H1 (cell line): ENCODE measurements around the gene MYO1A. TPM values are rescaled to one million over a fixed set of nuclear protein-coding genes. Genes with fewer than 3 reads are reported as not detected.

Experiments
- CTCF ChIA-PET: fragments of 300-600 bp; sonication (Branson Sonifier 250); formaldehyde crosslinking; loops from one replicate; lab custom pipeline; 2021; ENCODE audit not compliant: partially characterized antibody; lab: Charles Lee
- POLR2A ChIA-PET: fragments of 300-600 bp; sonication (Branson Sonifier 250); formaldehyde crosslinking; loops from one replicate; lab custom pipeline; 2021; ENCODE audit warnings: inconsistent platforms; ENCODE audit not compliant: partially characterized antibody; lab: Charles Lee
- DNase-seq, 2 experiments: peaks; one replicate each; pipeline versions ENCODE4 v3.0.0 to v3.0.0-alpha.2; 2010 to 2022; ENCODE audit warnings: low spot score in 2 of 2, low read depth in 1 of 2, mixed read lengths in 1 of 2
- FAIRE-seq: peaks from 2 replicates; lab custom pipeline; 2011; peaks lifted over from hg19 to GRCh38; lab: Jason Lieb, UNC
- H2AFZ ChIP-seq: 2 replicates; pipeline ENCODE4 v1.8.1; 2012; ENCODE audit warnings: low read length, inconsistent platforms
- H2AK5ac ChIP-seq: 2 replicates; pipeline ENCODE4 v1.6.1; 2013; ENCODE audit warnings: low read depth, low read length
- H2BK120ac ChIP-seq: replicated peaks from 2 replicates; pipeline ENCODE3; 2013; ENCODE audit warnings: low read depth, low read length, inconsistent platforms
- H2BK12ac ChIP-seq: 2 replicates; pipeline ENCODE4 v1.6.1; 2013; ENCODE audit warnings: low read depth, low read length
- H2BK15ac ChIP-seq: 2 replicates; pipeline ENCODE4 v1.6.1; 2013; ENCODE audit warnings: low read length
- H2BK20ac ChIP-seq: 2 replicates; pipeline ENCODE4 v1.6.1; 2013; ENCODE audit warnings: low read length
- H2BK5ac ChIP-seq: 2 replicates; pipeline ENCODE4 v1.6.1; 2013; ENCODE audit warnings: low read depth, low read length
- H3K14ac ChIP-seq: 2 replicates; pipeline ENCODE4 v1.6.1; 2013; ENCODE audit warnings: inconsistent platforms; ENCODE audit not compliant: insufficient read length
- H3K18ac ChIP-seq: 2 replicates; pipeline ENCODE4 v1.6.1; 2013; ENCODE audit warnings: low read length; ENCODE audit errors: extremely low read depth
- H3K23ac ChIP-seq: 2 replicates; pipeline ENCODE4 v1.6.1; 2013; ENCODE audit warnings: inconsistent platforms; ENCODE audit not compliant: insufficient read length
- H3K23me2 ChIP-seq: 2 replicates; pipeline ENCODE4 v1.6.1; 2013; ENCODE audit warnings: low read depth, low read length
- H3K27ac ChIP-seq: 2 replicates; pipeline ENCODE4 v1.6.1; 2011; ENCODE audit warnings: low read depth, low read length, inconsistent platforms
- H3K27me3 ChIP-seq, 4 experiments: replicated peaks in 1 of 4; 1 replicate in 1 of 4; 2 replicates in 3 of 4; pipeline versions ENCODE4 v1.6.1 to v1.8.1; 2011 to 2013; ENCODE audit warnings: low read length in 3 of 4, mild to moderate bottlenecking in 3 of 4, inconsistent platforms in 2 of 4, mixed read lengths in 2 of 4, moderate library complexity in 1 of 4; ENCODE audit not compliant: control insufficient read depth in 3 of 4, insufficient read depth in 3 of 4; ENCODE audit errors: extremely low read depth in 1 of 4
- H3K36me3 ChIP-seq, 4 experiments: 2 replicates each; pipeline versions ENCODE4 v1.6.1 to v1.8.1; 2011 to 2013; ENCODE audit warnings: mild to moderate bottlenecking in 4 of 4, low read length in 3 of 4, moderate library complexity in 2 of 4, control low read depth in 1 of 4, inconsistent platforms in 1 of 4; ENCODE audit not compliant: insufficient read depth in 4 of 4, control insufficient read depth in 2 of 4
- H3K4ac ChIP-seq: replicated peaks from 2 replicates; pipeline ENCODE3; 2013; ENCODE audit warnings: low read length, low read depth, mixed read lengths, inconsistent platforms; ENCODE audit not compliant: insufficient read length
- H3K4me1 ChIP-seq, 4 experiments: replicated peaks in 1 of 4; 1 replicate in 1 of 4; 2 replicates in 3 of 4; pipeline versions ENCODE4 v1.6.1 to v1.8.1; 2011 to 2013; ENCODE audit warnings: low read length in 3 of 4, inconsistent platforms in 2 of 4, mixed read lengths in 1 of 4; ENCODE audit not compliant: insufficient read depth in 4 of 4, control insufficient read depth in 3 of 4
- H3K4me2 ChIP-seq, 2 experiments: 2 replicates each; pipeline versions ENCODE4 v1.6.1 to v1.8.1; 2011 to 2013; ENCODE audit warnings: low read depth in 2 of 2, low read length in 2 of 2, control low read depth in 1 of 2, inconsistent platforms in 1 of 2, mild to moderate bottlenecking in 1 of 2; ENCODE audit not compliant: insufficient read depth in 1 of 2
- H3K4me3 ChIP-seq, 4 experiments: fragments of 200-600, 300-600 bp in 1 of 4; sonication (generic), shearing (Covaris generic), sonication (Bioruptor Twin) in 1 of 4; 2 replicates each; pipeline versions ENCODE4 v1.5.1 to v1.8.1; 2011 to 2016; ENCODE audit warnings: low read length in 4 of 4, low read depth in 3 of 4, control low read depth in 2 of 4, inconsistent platforms in 2 of 4, mild to moderate bottlenecking in 2 of 4, mixed read lengths in 1 of 4, moderate library complexity in 1 of 4; ENCODE audit not compliant: insufficient read depth in 2 of 4; ENCODE audit errors: extremely low read depth in 1 of 4
- H3K56ac ChIP-seq: replicated peaks from 2 replicates; pipeline ENCODE3; 2013; ENCODE audit warnings: low read depth, mild to moderate bottlenecking, mixed read lengths, low read length, inconsistent platforms; ENCODE audit not compliant: insufficient read length
- H3K79me1 ChIP-seq: 2 replicates; pipeline ENCODE4 v1.6.1; 2013; ENCODE audit warnings: low read depth, low read length, control low read depth
- H3K79me2 ChIP-seq, 2 experiments: 2 replicates each; pipeline versions ENCODE4 v1.6.1 to v1.8.1; 2012 to 2013; ENCODE audit warnings: low read length in 2 of 2, mild to moderate bottlenecking in 2 of 2, inconsistent platforms in 1 of 2; ENCODE audit not compliant: insufficient read depth in 2 of 2, control insufficient read depth in 1 of 2
- H3K9ac ChIP-seq, 4 experiments: replicated peaks in 1 of 4; 1 replicate in 1 of 4; 2 replicates in 3 of 4; pipeline versions ENCODE4 v1.6.1 to v1.8.1; 2011 to 2013; ENCODE audit warnings: low read depth in 3 of 4, low read length in 3 of 4, control low read depth in 2 of 4, mild to moderate bottlenecking in 2 of 4, moderate library complexity in 2 of 4, inconsistent platforms in 1 of 4; ENCODE audit errors: extremely low read depth in 1 of 4
- H3K9me3 ChIP-seq, 2 experiments: 2 replicates each; pipeline versions ENCODE4 v1.6.1 to v1.8.1; 2012 to 2013; ENCODE audit warnings: mild to moderate bottlenecking in 2 of 2, moderate library complexity in 2 of 2, control low read depth in 1 of 2, inconsistent platforms in 1 of 2, low read depth in 1 of 2, low read length in 1 of 2, mixed read lengths in 1 of 2; ENCODE audit not compliant: insufficient read depth in 2 of 2
- H4K20me1 ChIP-seq, 2 experiments: replicated peaks in 1 of 2; 2 replicates each; pipeline versions ENCODE3 to v1.8.1; 2011 to 2013; ENCODE audit warnings: inconsistent platforms in 2 of 2, low read length in 2 of 2, mild to moderate bottlenecking in 1 of 2; ENCODE audit not compliant: insufficient read depth in 2 of 2, control insufficient read depth in 1 of 2
- H4K5ac ChIP-seq: 2 replicates; pipeline ENCODE4 v1.6.1; 2013; ENCODE audit warnings: low read length, low read depth, mixed read lengths, inconsistent platforms; ENCODE audit not compliant: insufficient read length
- H4K8ac ChIP-seq: 2 replicates; pipeline ENCODE4 v1.8.0; 2013; ENCODE audit warnings: mild to moderate bottlenecking, moderate library complexity, low read length, inconsistent platforms; ENCODE audit not compliant: insufficient read depth; ENCODE audit errors: extremely low read depth
- H4K91ac ChIP-seq: replicated peaks from 2 replicates; pipeline ENCODE3; 2013; ENCODE audit warnings: low read length, mixed read lengths, inconsistent platforms; ENCODE audit not compliant: insufficient read length
- ATF3 ChIP-seq: IDR thresholded peaks from 2 replicates; pipeline ENCODE4 v1.6.1; 2011; ENCODE audit warnings: low read depth, mild to moderate bottlenecking, low read length; ENCODE audit not compliant: insufficient read depth
- EP300 ChIP-seq, 2 experiments: IDR thresholded peaks; 1 replicate in 1 of 2; 2 replicates in 1 of 2; pipeline ENCODE4 v1.6.1; 2011 to 2012; ENCODE audit warnings: low read depth in 2 of 2, low read length in 2 of 2, mild to moderate bottlenecking in 2 of 2, borderline replicate concordance in 1 of 2, inconsistent platforms in 1 of 2, moderate library complexity in 1 of 2
- GTF2F1 ChIP-seq: IDR thresholded peaks from 2 replicates; pipeline ENCODE4 v1.6.1; 2012; ENCODE audit warnings: low read depth, low read length, improper control_type of control experiment, borderline replicate concordance
- KDM1A ChIP-seq: fragments of 200-600, 300-600 bp; sonication (generic); IDR thresholded peaks from 2 replicates; pipeline ENCODE4 v1.7.1; 2016; ENCODE audit warnings: mild to moderate bottlenecking, low read length, borderline replicate concordance
- NANOG ChIP-seq: IDR thresholded peaks from 2 replicates; pipeline ENCODE4 v1.6.1; 2011; ENCODE audit warnings: low read length, low read depth, mild to moderate bottlenecking, inconsistent platforms; ENCODE audit not compliant: insufficient read depth, poor library complexity, severe bottlenecking
- RFX5 ChIP-seq: IDR thresholded peaks from 2 replicates; pipeline ENCODE4 v1.6.1; 2011; ENCODE audit warnings: low read depth, low read length, improper control_type of control experiment, borderline replicate concordance
- SUZ12 ChIP-seq: fragments of 200-600 bp; sonication (generic); IDR thresholded peaks from 2 replicates; pipeline ENCODE4 v1.6.1; 2012; ENCODE audit warnings: mild to moderate bottlenecking, inconsistent platforms, low read length, moderate library complexity, mixed read lengths
- TEAD4 ChIP-seq: IDR thresholded peaks from 2 replicates; pipeline ENCODE4 v1.6.1; 2012; ENCODE audit warnings: low read depth, low read length, inconsistent platforms, mixed read lengths
- ZNF274 ChIP-seq: IDR thresholded peaks from 2 replicates; pipeline ENCODE4 v1.7.0; 2012; ENCODE audit warnings: low read length, borderline replicate concordance; ENCODE audit errors: extremely low read depth
- WGBS, 2 experiments: shearing (Covaris generic) in 1 of 2; methylation state at CpG; one replicate each; pipeline versions ENCODE4 v1.1.6 to v1.1.7; 2013 to 2015; ENCODE audit warnings: low lambda C conversion rate in 2 of 2, mixed read lengths in 2 of 2, inconsistent platforms in 1 of 2, low coverage in 1 of 2, missing lambda C conversion rate in 1 of 2; ENCODE audit not compliant: insufficient replicate concordance in 2 of 2, insufficient coverage in 1 of 2, insufficient read length in 1 of 2; ENCODE audit errors: extremely low coverage in 1 of 2, missing lambda C conversion rate in 1 of 2; 5-methylcytosine and 5-hydroxymethylcytosine counted together
- polyA plus RNA-seq, 7 experiments: library from polyadenylated mRNA; depleted of rRNA in 3 of 7; stranded (reverse) in 5 of 7; unstranded in 2 of 7; fragments of >200 nt in 5 of 7; fragments of 200-250 nt in 2 of 7; gene quantifications; 1 replicate in 5 of 7; 2 replicates in 1 of 7; 4 replicates in 1 of 7; pipeline versions ENCODE4 v1.2.1 to v1.2.3, GENCODE V29; 2011 to 2013; ENCODE audit warnings: missing spikeins in 2 of 7, mixed read lengths in 2 of 7
- total RNA-seq: library from RNA; stranded (reverse); fragmentation: NEBNext Ultra II Directional; extraction: Animal tissue kit (Norgen Biotek cat#: 25700); gene quantifications from 2 replicates; pipeline ENCODE4 v1.2.1, GENCODE V29; 2021

MYO1A gene
- total and polyA plus RNA-seq, 2 of the 8 experiments (the other 6 are each of a cell fraction or from before 2014, with no cell fraction given): 0.54 to 0.77 TPM

- peak within 1 kb of the TSS; percentile 81 to 89 for H3K4me2 ChIP-seq
- H3K4ac ChIP-seq: no peak within 1 kb of the TSS
- no peak within 1 kb of the TSS for H3K14ac ChIP-seq
- H2BK15ac ChIP-seq: peak within 1 kb of the TSS; percentile 97; the same call in 1 of the 2 replicates
- H4K91ac ChIP-seq: peak within 1 kb of the TSS; percentile 35
- H4K20me1 ChIP-seq: no peaks in the 10 kb centered on the region
- peak within 1 kb of the TSS; percentile 79 to 95 (median 87) for H3K4me3 ChIP-seq
- no peaks in the 10 kb centered on the region for H3K79me1 ChIP-seq
- H3K27ac ChIP-seq: peak within 1 kb of the TSS; percentile 43; the same call in 1 of the 2 replicates
- peaks cover 0 to 8% (median 0%) of the 10 kb centered on the region in 4 experiments; a peak in 1 of 8 replicates for H3K36me3 ChIP-seq
- POLR2A ChIA-PET: interaction anchor here (0.5 to 10.9 kb wide), 18 partner anchors 9 to 607 kb away, joined by 3 to 127 read pairs (median 4); partner anchors contain the start of genes LRP1, NAB2, NACA and SHMT2
- peak; percentile 85 to 98 for DNase-seq
- peak within 1 kb of the TSS; percentile 96 for H4K8ac ChIP-seq
- no peaks in the 10 kb centered on the region for H3K9me3 ChIP-seq
- H3K23me2 ChIP-seq: peaks cover 3% of the 10 kb centered on the region; the same call in 1 of the 2 replicates
- CTCF ChIA-PET: interaction anchor here (1.0 to 10.3 kb wide), 12 partner anchors 9 to 165 kb away, joined by 3 to 71 read pairs (median 5); partner anchors contain the start of genes NAB2 and STAT6
- no peak within 1 kb of the TSS for H3K56ac ChIP-seq
- peak within 1 kb of the TSS; percentile 39 to 88 (median 84) for H3K9ac ChIP-seq
- no peak within 1 kb of the TSS for H2BK20ac ChIP-seq
- WGBS, 2 experiments: 2% methylated on average over 39 of the region's 39 CpGs; no CpG with 5 or more reads in 1 of the 2 experiments
- no peak within 1 kb of the TSS for H2BK120ac ChIP-seq
- H3K4me1 ChIP-seq: peaks cover 0 to 3% (median 0%) of the 10 kb centered on the region in 4 experiments; a peak in 1 of 7 replicates
- no peak within 1 kb of the TSS for H2BK5ac ChIP-seq
- 0 out of 2 replicates have a peak within 1 kb of the TSS, but pooled peaks have one; percentile 33 for H2BK12ac ChIP-seq
- H3K23ac ChIP-seq: no peak within 1 kb of the TSS
- H3K18ac ChIP-seq: peak within 1 kb of the TSS; percentile 92
- no peaks in the 10 kb centered on the region for H3K27me3 ChIP-seq
- peak within 1 kb of the TSS; percentile 26 for H2AK5ac ChIP-seq
- H3K79me2 ChIP-seq: peaks cover 0 to 20% of the 10 kb centered on the region in 2 experiments; a peak in 2 of 4 replicates
- peak within 1 kb of the TSS; percentile 91 for H2AFZ ChIP-seq
- FAIRE-seq: peak; percentile 98
- H4K5ac ChIP-seq: peak within 1 kb of the TSS; percentile 57
- TF ChIP-seq EP300 (IDR thresholded peaks at IDR 0.05; ENCODE audit: borderline replicate concordance in 1 of 2, low read depth in 2 of 2, low read length in 2 of 2) (no peak), GTF2F1 (no peak), TEAD4 (no peak), KDM1A (no peak), RFX5 (peak; percentile 34; the same call in 1 of the 2 replicates), ATF3 (no peak), SUZ12 (no peak), NANOG (no peak), ZNF274 (no peak)
Measured at GRCh38 chr12:57078519-57079404, 28.8 kb upstream of the MYO1A start, which contains the start of gene NEMP1. TSS of gene NEMP1 (minus strand) at chr12:57078791. CDS start at chr12:57078745, 46 bp downstream.
